HG03066 (cell line): Measurements from ENCODE around the gene ARSG.

Experiments used
- ATAC-seq: cut with Tn5 transposase; IDR thresholded peaks from one replicate; pipeline ENCODE4 v1.9.1; 2021; ENCODE audit warnings: low read depth; ENCODE audit not compliant: unreplicated experiment

Gene ARSG

GRCh38 chr17:68445671-68446070 lies 154.4 kb downstream of the ARSG start:
- no peak for ATAC-seq

- ATAC-seq = no peak
Observed at GRCh38 chr17:68446626-68447041, 155.3 kb downstream of the ARSG start.

- ATAC-seq = no peak
Observed at GRCh38 chr17:68449021-68449739, 157.9 kb downstream of the ARSG start.

- no peak for ATAC-seq
Observed at GRCh38 chr17:68450391-68450790, 159.1 kb downstream of the ARSG start.

GRCh38 chr17:68450801-68451200 lies 159.5 kb downstream of the ARSG start:
- no peak for ATAC-seq

DNA sequence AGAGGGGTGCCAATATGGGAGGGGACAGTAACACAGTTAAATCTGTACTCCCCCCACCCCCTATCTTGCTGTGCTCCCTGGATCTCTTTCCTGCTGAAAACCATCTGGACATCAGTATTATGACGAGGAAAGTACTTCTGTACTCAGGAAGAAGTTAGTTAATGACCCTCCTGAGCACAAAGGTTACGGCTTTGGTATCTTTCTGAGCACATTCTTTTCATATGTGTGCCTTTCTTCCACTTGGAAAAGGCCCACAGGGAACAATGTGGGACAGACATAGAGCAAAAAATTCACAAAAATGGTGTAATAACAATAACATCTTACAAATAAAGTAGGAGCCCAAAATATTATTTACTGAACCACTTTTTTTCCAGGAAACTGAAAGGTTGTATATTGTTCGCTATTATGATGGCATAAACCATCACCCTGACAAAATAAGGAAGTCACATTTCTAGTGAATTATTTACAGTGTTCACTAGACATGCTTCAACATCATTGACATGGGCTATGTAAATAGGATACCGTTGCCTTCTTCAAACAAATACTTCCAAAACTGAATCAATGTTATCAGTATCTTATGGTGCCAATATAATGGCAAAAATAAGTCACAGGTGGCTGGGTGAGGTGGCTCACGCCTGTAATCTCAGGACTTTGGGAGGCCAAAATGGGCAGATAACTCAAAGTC lies 160.5 kb downstream of the ARSG start:
- ATAC-seq = no peak

- no peak for ATAC-seq
Observed at GRCh38 chr17:68452724-68453290, 161.5 kb downstream of the ARSG start.

DNA sequence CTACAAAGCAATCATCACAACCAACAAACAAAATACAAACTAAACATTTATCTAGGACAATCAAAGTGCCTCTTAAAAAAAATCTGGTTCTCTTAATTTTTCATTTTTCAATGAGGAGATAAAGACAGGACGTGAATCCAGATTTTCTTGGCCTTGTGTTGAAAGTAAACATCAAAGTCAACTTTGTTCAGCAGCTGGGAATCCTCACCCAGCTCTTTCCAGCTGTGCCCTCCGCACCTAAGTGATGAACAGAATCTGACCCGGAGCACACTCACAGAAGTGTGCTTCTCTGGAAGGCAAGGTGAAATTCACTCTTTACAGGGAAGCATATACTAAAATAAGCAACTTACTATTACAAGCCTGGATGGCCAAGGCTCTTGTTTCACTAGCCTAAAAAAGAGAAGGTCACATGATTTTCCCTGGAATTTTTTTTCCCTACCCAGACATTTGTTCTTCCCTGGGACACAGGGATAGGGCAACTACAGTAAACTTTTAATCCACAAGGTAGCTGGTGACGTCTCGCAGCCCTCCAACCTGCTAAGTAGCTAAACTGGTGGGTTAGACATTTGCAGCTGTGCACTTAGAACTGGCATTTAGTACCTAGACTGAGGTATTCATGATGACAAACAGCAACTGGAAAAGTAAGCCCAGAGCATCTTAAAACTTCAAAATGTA lies 162.8 kb downstream of the ARSG start:
- no peak for ATAC-seq

DNA sequence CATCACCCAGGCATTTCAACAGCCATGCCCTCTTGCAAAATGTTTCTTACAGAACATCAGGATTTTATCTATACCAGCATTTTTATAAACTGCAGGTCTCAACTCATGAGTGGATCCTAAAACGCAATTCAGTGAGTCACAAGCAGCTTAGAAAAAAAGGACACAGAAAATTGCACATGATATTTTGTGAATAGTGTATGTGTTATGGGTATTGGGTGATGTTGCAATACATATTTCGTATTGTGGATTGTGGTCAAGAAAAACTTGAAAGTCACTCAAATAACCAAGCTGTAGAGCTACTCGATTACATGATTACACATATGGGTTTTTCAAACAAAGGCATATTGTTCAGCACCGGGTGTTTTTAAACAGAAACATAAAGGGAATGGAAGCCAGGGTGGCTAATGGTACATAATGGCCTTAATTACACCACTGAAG lies 164.6 kb downstream of the ARSG start:
- no peak for ATAC-seq

GRCh38 chr17:68456339-68457167 lies 165.3 kb downstream of the ARSG start:
- ATAC-seq = no peak

GRCh38 chr17:68457168-68457538 lies 165.9 kb downstream of the ARSG start, which contains the start of gene WIPI1:
TSS of gene WIPI1 (minus strand) at chr17:68457496. CDS start at chr17:68457421, 75 bp downstream.
- peak; percentile 29 for ATAC-seq

GRCh38 chr17:68457539-68458259 lies 166.4 kb downstream of the ARSG start:
- ATAC-seq = peak; percentile 57

GRCh38 chr17:68458260-68459036 lies 167.2 kb downstream of the ARSG start:
- ATAC-seq = peak; percentile 15

DNA sequence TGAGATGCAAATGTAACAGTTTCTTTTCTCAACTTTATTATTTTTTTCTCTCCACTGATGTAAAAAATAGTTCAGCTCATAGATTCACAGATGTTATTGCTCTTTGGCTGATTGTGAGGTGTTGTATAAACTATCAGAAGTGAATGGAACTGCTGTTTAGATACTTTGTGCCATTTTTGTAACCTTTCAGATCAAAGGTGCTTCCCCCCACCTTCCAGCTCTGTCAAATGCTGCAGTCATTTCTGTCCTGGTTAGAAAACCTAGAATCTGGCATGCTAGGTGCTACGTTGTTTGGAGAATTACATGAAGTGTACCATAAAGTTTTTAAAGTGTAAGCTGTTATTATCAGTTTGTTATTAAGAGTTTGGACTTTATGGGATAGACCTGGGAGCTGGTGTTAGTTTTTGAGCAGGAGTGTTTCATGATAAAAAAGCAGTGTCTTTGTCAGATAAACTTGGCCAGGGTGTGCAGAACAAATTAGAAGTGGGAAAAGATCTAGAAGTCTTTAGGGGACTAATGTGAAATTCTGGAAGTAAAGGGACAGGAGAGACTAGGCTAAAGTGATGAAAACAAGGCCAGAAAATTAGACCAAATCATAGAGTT lies 167.8 kb downstream of the ARSG start:
- ATAC-seq = peak; percentile 23

- ATAC-seq = no peak
Observed at GRCh38 chr17:68460146-68460545, 168.9 kb downstream of the ARSG start.

GRCh38 chr17:68460715-68461114 lies 169.4 kb downstream of the ARSG start:
- no peak for ATAC-seq

GRCh38 chr17:68461122-68461539 lies 169.8 kb downstream of the ARSG start:
- no peak for ATAC-seq

GRCh38 chr17:68461589-68461988 lies 170.3 kb downstream of the ARSG start:
- ATAC-seq = no peak
